HepG2 (cell line): ENCODE results near the gene GPR31. TPM values are rescaled to one million over a fixed set of nuclear protein-coding genes. Genes with fewer than 3 reads are reported as not detected.

Experiments used
- ASH2L ChIP-seq: fragments of 300-600, 200-600 bp; sonication (generic); IDR thresholded peaks from 2 replicates; pipeline ENCODE4 v1.7.0; 2017; ENCODE audit warnings: low read depth, mild to moderate bottlenecking, moderate library complexity, mixed read lengths, low read length; ENCODE audit not compliant: insufficient read length
- JUNB ChIP-seq: sonication (generic); formaldehyde crosslinking; IDR thresholded peaks from 2 replicates; pipeline ENCODE4 v1.8.0; 2022; ENCODE audit warnings: missing genetic modification reagents, mild to moderate bottlenecking, borderline replicate concordance
- LRRFIP1 ChIP-seq: sonication (generic); formaldehyde crosslinking; conservative IDR thresholded peaks from 2 replicates; pipeline ENCODE4 v1.4.0; 2020; ENCODE audit warnings: missing genetic modification reagents
- ZBTB49 ChIP-seq: sonication (generic); formaldehyde crosslinking; IDR thresholded peaks from 2 replicates; pipeline ENCODE4 v1.4.0; 2020; ENCODE audit warnings: missing genetic modification reagents, borderline replicate concordance
- ZKSCAN5 ChIP-seq: sonication (generic); formaldehyde crosslinking; IDR thresholded peaks from 2 replicates; pipeline ENCODE4 v1.5.1; 2020; ENCODE audit warnings: mild to moderate bottlenecking, missing genetic modification reagents
- ZMYM3 ChIP-seq: sonication (generic); formaldehyde crosslinking; IDR thresholded peaks from 2 replicates; pipeline ENCODE4 v1.5.1; 2020; ENCODE audit warnings: mild to moderate bottlenecking, missing genetic modification reagents
- ZNF264 ChIP-seq: sonication (generic); formaldehyde crosslinking; IDR thresholded peaks from 2 replicates; pipeline ENCODE4 v1.4.0; 2020; ENCODE audit warnings: missing genetic modification reagents
- ZNF510 ChIP-seq: sonication (generic); formaldehyde crosslinking; IDR thresholded peaks from 2 replicates; pipeline ENCODE4 v1.4.0; 2020; ENCODE audit warnings: low read depth, mild to moderate bottlenecking, missing genetic modification reagents
- ZNF878 ChIP-seq: sonication (generic); formaldehyde crosslinking; IDR thresholded peaks from 2 replicates; pipeline ENCODE4 v1.8.1; 2023; ENCODE audit warnings: mild to moderate bottlenecking, missing genetic modification reagents, moderate library complexity
- polyA plus RNA-seq, 8 experiments: library from polyadenylated mRNA; depleted of rRNA in 3 of 8; stranded (reverse) in 7 of 8; unstranded in 1 of 8; fragments of >200 nt; fragmentation: Illumina TruSeq in 4 of 8; extraction: Trizol in 4 of 8; gene quantifications; 2 replicates each; pipeline versions ENCODE4 v1.2.1 to v1.2.3, GENCODE V29; 2011 to 2016; ENCODE audit warnings: low read depth in 4 of 8, missing spikeins in 1 of 8, mixed read lengths in 1 of 8; ENCODE audit not compliant: insufficient read depth in 1 of 8
- total RNA-seq, 5 experiments: library from RNA; depleted of rRNA; stranded (reverse); fragments of >200 nt; fragmentation: Illumina TruSeq; extraction: Trizol; gene quantifications; 2 replicates each; pipeline ENCODE4 v1.2.3, GENCODE V29; 2016; ENCODE audit warnings: low read depth in 1 of 5
- TF ChIP-seq, protein P1 (sequence below): sonication (generic); formaldehyde crosslinking; IDR thresholded peaks from 2 replicates; pipeline ENCODE4 v1.9.0; 2021; ENCODE audit warnings: missing genetic modification reagents, borderline replicate concordance
- TF ChIP-seq, protein P2 (sequence below): sonication (generic); formaldehyde crosslinking; IDR thresholded peaks from 2 replicates; pipeline ENCODE4 v1.4.0; 2020; ENCODE audit warnings: missing genetic modification reagents, borderline replicate concordance
- TF ChIP-seq, protein P3 (sequence below): sonication (generic); formaldehyde crosslinking; IDR thresholded peaks from 2 replicates; pipeline ENCODE4 v1.4.0; 2020; ENCODE audit warnings: missing genetic modification reagents
- TF ChIP-seq, protein P4 (sequence below): sonication (generic); formaldehyde crosslinking; IDR thresholded peaks from 2 replicates; pipeline ENCODE4 v1.8.0; 2022; ENCODE audit warnings: mild to moderate bottlenecking, missing genetic modification reagents, borderline replicate concordance

Gene GPR31
- total and polyA plus RNA-seq, 2 of the 13 experiments (the other 11 are each of a cell fraction or from before 2014, with no cell fraction given), result not detected

DNA sequence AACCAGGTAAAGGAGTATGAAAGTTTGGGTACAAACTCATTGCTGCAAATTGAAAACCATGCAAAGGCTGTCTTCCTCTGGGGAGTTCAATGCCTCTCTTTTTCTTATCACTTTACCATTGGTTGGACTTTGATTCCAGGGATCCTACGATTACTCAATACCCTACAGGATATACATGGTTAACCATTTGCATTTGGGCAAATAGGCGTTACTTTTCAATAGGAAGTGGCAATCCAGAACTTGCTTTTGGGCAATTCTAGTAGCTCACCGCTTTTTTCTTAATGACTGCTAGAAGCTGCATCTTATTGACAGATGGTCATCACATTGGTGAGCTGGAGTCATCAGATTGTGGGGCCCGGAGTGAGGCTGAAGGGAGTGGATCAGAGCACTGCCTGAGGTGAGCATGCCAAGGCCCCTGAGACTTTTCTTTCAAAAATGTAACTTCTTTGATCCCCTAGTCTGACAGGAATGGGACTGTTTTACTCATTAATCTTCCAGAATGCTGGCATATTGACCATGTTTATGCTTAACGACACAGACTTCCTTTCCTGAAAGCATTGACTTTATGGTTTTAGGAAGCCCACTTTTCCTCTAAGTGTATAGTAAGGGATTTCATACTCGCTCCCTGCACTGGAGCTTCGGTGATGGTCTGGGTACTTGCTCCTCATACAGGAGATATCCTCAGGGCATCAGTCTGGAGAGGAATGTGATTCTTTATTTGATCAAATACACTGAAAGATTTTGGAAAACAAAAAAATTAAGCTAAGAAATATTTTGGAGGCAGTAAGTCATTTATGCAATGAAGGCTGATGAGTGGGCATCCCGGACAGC is 34.7 kb downstream of the GPR31 start, which contains the start of gene CCR6 (continued):
- TF ChIP-seq ZBTB49 (CRISPR knock-in tag) (no peak), ASH2L (peak; percentile 68), JUNB (CRISPR knock-in tag) (no peak; the same call in 1 of the 2 replicates), ZKSCAN5 (CRISPR knock-in tag) (no peak), ZNF510 (CRISPR knock-in tag) (no peak), ZNF264 (peak; percentile 90), LRRFIP1 (CRISPR knock-in tag) (no peak), ZNF878 (CRISPR knock-in tag) (no peak), ZMYM3 (peak; percentile 34; the same call in 1 of the 2 replicates)
- TF ChIP-seq, protein P1, sequence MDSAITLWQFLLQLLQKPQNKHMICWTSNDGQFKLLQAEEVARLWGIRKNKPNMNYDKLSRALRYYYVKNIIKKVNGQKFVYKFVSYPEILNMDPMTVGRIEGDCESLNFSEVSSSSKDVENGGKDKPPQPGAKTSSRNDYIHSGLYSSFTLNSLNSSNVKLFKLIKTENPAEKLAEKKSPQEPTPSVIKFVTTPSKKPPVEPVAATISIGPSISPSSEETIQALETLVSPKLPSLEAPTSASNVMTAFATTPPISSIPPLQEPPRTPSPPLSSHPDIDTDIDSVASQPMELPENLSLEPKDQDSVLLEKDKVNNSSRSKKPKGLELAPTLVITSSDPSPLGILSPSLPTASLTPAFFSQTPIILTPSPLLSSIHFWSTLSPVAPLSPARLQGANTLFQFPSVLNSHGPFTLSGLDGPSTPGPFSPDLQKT (CRISPR knock-in tag), result no peak
- TF ChIP-seq, protein P2, sequence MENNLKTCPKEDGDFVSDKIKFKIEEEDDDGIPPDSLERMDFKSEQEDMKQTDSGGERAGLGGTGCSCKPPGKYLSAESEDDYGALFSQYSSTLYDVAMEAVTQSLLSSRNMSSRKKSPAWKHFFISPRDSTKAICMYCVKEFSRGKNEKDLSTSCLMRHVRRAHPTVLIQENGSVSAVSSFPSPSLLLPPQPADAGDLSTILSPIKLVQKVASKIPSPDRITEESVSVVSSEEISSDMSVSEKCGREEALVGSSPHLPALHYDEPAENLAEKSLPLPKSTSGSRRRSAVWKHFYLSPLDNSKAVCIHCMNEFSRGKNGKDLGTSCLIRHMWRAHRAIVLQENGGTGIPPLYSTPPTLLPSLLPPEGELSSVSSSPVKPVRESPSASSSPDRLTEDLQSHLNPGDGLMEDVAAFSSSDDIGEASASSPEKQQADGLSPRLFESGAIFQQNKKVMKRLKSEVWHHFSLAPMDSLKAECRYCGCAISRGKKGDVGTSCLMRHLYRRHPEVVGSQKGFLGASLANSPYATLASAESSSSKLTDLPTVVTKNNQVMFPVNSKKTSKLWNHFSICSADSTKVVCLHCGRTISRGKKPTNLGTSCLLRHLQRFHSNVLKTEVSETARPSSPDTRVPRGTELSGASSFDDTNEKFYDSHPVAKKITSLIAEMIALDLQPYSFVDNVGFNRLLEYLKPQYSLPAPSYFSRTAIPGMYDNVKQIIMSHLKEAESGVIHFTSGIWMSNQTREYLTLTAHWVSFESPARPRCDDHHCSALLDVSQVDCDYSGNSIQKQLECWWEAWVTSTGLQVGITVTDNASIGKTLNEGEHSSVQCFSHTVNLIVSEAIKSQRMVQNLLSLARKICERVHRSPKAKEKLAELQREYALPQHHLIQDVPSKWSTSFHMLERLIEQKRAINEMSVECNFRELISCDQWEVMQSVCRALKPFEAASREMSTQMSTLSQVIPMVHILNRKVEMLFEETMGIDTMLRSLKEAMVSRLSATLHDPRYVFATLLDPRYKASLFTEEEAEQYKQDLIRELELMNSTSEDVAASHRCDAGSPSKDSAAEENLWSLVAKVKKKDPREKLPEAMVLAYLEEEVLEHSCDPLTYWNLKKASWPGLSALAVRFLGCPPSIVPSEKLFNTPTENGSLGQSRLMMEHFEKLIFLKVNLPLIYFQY, result 0 out of 2 replicates have a peak, but pooled peaks have one; percentile 19
- TF ChIP-seq, protein P3, sequence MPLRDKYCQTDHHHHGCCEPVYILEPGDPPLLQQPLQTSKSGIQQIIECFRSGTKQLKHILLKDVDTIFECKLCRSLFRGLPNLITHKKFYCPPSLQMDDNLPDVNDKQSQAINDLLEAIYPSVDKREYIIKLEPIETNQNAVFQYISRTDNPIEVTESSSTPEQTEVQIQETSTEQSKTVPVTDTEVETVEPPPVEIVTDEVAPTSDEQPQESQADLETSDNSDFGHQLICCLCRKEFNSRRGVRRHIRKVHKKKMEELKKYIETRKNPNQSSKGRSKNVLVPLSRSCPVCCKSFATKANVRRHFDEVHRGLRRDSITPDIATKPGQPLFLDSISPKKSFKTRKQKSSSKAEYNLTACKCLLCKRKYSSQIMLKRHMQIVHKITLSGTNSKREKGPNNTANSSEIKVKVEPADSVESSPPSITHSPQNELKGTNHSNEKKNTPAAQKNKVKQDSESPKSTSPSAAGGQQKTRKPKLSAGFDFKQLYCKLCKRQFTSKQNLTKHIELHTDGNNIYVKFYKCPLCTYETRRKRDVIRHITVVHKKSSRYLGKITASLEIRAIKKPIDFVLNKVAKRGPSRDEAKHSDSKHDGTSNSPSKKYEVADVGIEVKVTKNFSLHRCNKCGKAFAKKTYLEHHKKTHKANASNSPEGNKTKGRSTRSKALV (CRISPR knock-in tag), result peak; percentile 81
- TF ChIP-seq, protein P4, sequence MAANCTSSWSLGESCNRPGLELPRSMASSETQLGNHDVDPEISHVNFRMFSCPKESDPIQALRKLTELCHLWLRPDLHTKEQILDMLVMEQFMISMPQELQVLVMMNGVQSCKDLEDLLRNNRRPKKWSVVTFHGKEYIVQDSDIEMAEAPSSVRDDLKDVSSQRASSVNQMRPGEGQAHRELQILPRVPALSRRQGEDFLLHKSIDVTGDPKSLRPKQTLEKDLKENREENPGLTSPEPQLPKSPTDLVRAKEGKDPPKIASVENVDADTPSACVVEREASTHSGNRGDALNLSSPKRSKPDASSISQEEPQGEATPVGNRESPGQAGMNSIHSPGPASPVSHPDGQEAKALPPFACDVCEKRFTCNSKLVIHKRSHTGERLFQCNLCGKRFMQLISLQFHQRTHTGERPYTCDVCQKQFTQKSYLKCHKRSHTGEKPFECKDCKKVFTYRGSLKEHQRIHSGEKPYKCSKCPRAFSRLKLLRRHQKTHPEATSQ, result peak; percentile 81; the same call in 1 of the 2 replicates
